Frontal cortex (tissue), 4 donors: ENCODE measurements around the gene DNAJB1. TPM values are rescaled to one million over a fixed set of nuclear protein-coding genes. Genes with fewer than 3 reads are reported as not detected.
"Not testable (repeated sequence)": the region's sequence is repeated elsewhere in the genome, so short reads cannot be mapped to it uniquely, and the experiment has no call there.

Source experiments
- DNase-seq, 2 donors: peaks; one replicate each; pipeline ENCODE4 v3.0.0; 2012; ENCODE audit warnings: low spot score in 2 of 2
- FAIRE-seq: peaks from 2 replicates; lab custom pipeline; 2012; peaks lifted over from hg19 to GRCh38; lab: Jason Lieb, UNC
- total RNA-seq: library from RNA; depleted of rRNA; stranded (reverse); fragments of >200 nt; gene quantifications from one replicate; pipeline ENCODE4 v1.2.3, GENCODE V29; 2014
- donor health status: control.
- donor health status: control.
- donor health status: control.

Gene DNAJB1
- total RNA-seq: 32.6 TPM

DNA sequence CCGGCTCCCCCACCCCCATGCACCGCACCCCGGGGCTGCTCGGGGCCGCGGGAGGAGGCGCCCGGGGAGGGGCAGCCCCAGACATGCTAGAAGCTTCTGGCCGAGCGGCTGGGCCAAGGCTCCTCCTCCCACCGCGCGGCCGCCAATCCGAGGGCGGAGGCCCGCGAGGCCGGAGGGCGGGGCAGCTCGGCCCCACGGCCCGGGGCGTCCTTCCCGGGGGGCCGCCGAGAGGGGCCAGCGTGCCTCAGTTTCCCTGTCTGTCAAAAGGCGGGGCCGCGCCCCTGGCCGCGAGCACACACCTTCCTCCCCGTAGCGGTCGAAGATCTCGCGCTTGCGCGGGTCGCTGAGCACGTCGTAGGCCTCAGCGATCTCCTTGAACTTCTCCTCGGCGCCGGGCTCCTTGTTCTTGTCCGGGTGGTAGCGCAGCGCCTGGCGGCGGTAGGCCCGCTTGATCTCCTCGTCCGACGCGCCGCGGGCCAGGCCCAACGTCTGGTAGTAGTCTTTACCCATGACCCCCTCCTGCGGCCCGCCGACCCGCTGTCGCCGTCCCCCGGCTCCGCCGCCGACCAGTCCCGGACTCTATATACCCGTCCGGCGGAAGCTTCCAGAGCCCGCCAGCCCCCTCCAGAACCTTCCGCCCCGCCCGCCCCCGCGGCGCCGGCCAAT is at the start of gene DNAJB1:
Gene DNAJB1 (minus strand): TSS at position 558 of the 666 bp plus-strand sequence. CDS start 48 bp downstream, at position 510.
- DNase-seq (peak; percentile 88 to 98), FAIRE-seq (no peak)

GRCh38 chr19:14567079-14567478 is 48.9 kb upstream of the DNAJB1 start:
- FAIRE-seq (no peak), DNase-seq (no peak)

DNA sequence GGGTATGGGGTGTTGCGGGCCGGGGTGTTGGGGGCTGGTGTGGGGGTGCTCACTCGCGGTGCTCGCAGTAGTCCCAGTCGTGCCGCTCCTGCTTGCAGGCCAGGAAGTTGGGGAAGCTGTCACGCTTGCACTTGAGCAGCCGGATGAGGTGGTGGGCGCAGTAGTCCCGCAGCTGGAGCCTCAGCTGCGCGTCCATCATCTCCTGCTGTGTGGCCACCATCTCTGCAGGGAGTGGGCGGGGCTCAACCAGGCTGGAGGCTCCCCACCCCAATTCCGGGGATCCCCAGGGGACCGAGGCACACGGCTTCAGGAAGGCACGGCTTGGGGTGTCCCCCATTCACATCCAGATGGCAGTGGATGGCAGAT is 48.5 kb upstream of the DNAJB1 start:
- no peak for DNase-seq

GRCh38 chr19:14565765-14566711 is 47.8 kb upstream of the DNAJB1 start:
- FAIRE-seq: no peak
- no peak for DNase-seq

More for the DNA sequence above, 48.5 kb upstream of the DNAJB1 start:
- no peak for FAIRE-seq

- no peak for FAIRE-seq
- DNase-seq: peak in 1 of 2 donors; percentile 27
These were observed 47.1 kb upstream of the DNAJB1 start for GRCh38 chr19:14565298-14565679.

DNA sequence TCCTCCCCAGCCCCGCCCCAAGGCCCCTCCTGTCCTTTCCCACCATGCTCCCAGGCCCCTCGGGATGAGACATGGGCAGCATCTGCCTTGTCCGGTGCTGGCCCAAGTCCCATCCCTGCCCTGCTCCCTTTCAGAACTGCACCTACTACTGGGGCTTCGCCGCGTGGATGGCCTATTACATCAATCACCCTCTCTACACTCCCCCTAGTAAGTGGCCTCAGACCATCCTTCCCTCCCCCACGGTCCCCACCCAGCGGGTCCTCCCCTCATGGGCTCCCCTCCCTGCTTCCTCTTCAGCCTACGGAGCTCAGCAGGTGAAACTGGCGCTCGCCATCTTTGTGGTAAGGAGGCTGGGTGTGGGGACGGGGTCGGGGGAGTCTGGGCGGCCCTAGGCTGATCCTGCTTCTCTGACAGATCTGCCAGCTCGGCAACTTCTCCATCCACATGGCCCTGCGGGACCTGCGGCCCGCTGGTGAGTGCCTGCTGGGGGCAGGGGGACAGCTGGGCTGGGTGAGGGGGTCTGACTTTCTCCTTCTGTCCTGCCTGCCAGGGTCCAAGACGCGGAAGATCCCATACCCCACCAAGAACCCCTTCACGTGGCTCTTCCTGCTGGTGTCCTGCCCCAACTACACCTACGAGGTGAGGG is 46.6 kb upstream of the DNAJB1 start:
- DNase-seq, FAIRE-seq: not testable (repeated sequence)

- DNase-seq (no peak), FAIRE-seq (no peak)
These were observed 45.9 kb upstream of the DNAJB1 start for GRCh38 chr19:14563989-14564651.

DNA sequence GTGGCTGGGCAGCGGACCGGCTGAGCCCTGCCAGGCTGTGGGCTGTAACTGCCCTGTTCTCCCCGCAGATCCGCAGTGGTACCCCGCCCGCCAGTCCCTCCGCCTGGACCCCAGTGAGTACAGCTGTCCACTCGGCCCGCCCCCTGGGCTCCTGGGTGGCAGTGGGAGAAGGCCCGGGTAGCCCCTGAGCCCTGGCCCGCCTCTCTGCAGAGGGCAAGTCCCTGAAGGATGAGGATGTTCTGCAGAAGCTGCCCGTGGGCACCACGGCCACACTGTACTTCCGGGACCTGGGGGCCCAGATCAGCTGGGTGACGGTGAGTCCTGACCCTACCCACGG is 45.4 kb upstream of the DNAJB1 start:
- DNase-seq (no peak), FAIRE-seq (no peak)

- no peak for DNase-seq
- no peak for FAIRE-seq
These were observed 44.7 kb upstream of the DNAJB1 start for GRCh38 chr19:14562660-14563589.

GRCh38 chr19:14561847-14562351 is 43.7 kb upstream of the DNAJB1 start:
- no peak for FAIRE-seq
- peak; percentile 50 to 52 for DNase-seq

GRCh38 chr19:14561249-14561648 is 43.1 kb upstream of the DNAJB1 start:
- DNase-seq (no peak), FAIRE-seq (no peak)

- DNase-seq: no peak
- no peak for FAIRE-seq
These were observed 42.5 kb upstream of the DNAJB1 start for GRCh38 chr19:14560776-14561108.

DNA sequence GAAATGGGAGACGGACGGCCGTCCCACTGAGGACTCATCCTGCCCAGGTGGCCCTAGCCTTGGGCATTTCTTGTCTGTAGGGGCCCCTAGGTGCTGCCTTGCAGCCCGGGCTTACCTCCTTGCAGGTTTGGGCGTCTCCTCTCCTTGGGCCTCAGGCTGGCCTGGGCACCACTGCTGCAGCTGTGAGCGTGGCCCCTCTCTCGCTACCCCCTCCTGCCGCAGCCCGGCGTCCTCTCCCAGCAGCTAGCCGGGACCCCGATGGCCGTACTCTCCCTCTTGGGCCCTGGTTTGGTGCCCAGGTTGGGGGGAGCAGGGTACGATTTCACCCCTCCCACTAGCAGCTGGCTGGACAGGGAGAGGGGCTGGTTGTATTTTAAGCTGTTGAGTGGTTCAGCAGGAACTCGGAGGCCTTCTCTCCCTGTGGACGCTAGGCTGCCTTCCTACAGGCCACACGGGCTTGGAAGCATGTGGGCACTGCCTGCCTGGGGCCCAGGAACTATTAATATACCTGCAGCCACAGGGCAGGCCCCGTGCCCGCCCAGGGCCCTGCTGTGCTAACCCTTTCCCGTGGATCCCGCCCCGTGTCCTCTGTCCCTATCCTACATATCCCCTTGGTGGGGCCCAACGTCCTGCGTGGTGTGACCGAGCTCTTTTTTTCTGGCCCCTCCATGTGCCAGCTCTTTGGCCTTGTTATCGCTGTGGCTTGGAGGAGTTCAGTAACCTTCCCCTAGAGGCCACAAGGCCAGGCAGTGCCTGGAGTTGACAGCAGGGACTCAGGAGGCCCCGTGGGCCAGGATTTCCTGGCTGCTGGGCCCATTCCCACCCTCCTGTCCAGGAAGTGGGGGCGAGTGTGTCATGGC is 41.9 kb upstream of the DNAJB1 start:
- FAIRE-seq: no peak
- DNase-seq: no peak

DNA sequence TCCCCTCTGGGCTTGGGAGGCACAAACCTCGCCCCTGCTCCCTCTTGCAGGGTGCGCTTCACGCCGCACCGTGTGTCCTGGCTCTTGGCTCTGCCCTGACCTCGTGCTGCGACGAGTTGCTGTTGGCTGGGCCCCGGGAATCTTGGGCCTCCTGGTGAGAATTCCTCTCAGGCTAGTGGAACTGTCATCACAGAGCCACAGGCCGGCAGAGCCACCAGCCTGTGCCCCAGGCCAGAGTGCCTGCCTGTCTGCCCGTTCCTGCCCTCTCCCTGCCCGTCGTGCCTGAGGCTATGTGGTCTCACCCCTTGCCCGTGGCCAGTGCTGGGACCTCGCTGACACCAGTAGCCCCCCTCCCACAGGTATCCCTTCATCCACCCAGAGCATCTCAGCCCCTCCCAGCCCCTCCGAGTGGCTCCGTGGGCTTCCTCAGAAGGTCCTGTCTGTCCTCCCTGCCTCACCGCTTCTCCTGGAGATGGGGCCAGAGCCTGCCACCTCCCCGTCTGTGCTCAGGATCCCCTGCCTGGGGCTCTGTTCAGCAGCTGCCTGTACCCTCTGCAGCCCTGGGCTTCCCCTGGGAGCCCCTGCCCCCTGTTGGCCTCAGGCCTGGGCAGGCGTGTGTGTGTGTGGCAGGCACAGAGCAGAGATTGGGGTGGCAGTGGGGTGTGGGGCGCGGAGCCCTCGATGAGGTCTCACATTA is 40.3 kb upstream of the DNAJB1 start:
- DNase-seq: no peak
- no peak for FAIRE-seq

- DNase-seq: peak; percentile 73 to 91
- FAIRE-seq: no peak
These were observed 38.5 kb upstream of the DNAJB1 start for GRCh38 chr19:14556662-14557188.

DNA sequence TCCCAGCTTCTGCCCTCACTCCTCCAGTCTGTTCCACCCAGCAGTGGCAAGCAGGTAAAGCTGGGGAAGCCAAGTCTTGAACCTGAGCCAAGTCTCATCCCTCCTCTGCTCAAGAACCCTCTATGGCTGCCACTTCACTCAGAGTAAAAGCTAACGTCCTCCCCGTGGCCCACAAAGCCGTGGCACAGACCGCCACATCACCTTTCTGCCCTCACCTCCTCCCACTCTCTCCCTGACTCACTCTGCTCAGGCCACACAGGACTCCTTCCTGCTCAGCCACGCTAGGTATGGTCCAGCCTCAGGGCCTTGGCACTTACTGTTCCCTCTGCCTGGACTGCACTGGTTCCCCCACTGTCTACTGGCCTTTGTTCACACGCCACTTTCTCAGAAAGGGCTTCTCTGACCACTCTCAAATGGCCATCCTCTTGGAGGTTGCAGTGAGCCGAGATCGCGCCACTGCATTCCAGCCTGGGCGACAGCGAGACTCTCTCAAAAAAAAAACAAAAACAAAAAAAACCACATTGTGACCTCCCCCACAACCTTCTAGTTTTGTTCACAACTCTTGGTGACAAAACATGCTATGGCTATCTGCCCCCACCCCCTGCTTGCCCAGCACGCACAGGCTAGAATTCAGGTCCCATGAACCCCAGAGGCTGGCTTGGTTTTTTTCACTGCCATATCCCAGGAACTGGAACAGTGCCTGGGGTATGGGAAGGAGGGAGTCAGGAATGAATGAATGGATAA is 37.9 kb upstream of the DNAJB1 start:
- DNase-seq (no peak), FAIRE-seq (no peak)

GRCh38 chr19:14554382-14554812 is 36.2 kb upstream of the DNAJB1 start:
- FAIRE-seq (no peak), DNase-seq (peak in 1 of 2 donors; percentile 35)
